NCI-H2081 (cell line): ENCODE measurements around the gene GDF15.
A peak's percentile ranks its signal among the peaks of the same experiment; 100 is the strongest.
"Not testable (repeated sequence)": the region's sequence is repeated elsewhere in the genome, so short reads cannot be mapped to it uniquely, and the experiment has no call there.

Experiments used
- DNase-seq, 2 experiments: peaks; one replicate each; lab custom pipeline; 2025; lab: John Stamatoyannopoulos, UW

The GDF15 gene

GRCh38 chr19:18392417-18392816 is 6.5 kb downstream of the GDF15 start:
- no peak for DNase-seq

GRCh38 chr19:18392926-18393325 is 7.0 kb downstream of the GDF15 start:
- DNase-seq, result no peak

GRCh38 chr19:18393836-18394235 is 7.9 kb downstream of the GDF15 start:
- DNase-seq, result no peak

- no peak for DNase-seq
These were observed 10.7 kb downstream of the GDF15 start for GRCh38 chr19:18396471-18397241.

- DNase-seq, result no peak
These were observed 11.6 kb downstream of the GDF15 start, which contains the start of gene LRRC25 for GRCh38 chr19:18397242-18398202. LRRC25 (minus strand) TSS chr19:18397622; CDS start chr19:18396963, 659 bp downstream.

- peak in 1 of 2 experiments; percentile 5 for DNase-seq
These were observed 13.1 kb downstream of the GDF15 start for GRCh38 chr19:18399008-18399407.

GRCh38 chr19:18401580-18402112 is 15.7 kb downstream of the GDF15 start:
- no peak for DNase-seq

- not testable (repeated sequence) for DNase-seq
These were observed 16.7 kb downstream of the GDF15 start for GRCh38 chr19:18402455-18403248.

- not testable (repeated sequence) for DNase-seq
These were observed 19.8 kb downstream of the GDF15 start for GRCh38 chr19:18405754-18406153.

GRCh38 chr19:18406749-18407148 is 20.8 kb downstream of the GDF15 start:
- no peak for DNase-seq

- no peak for DNase-seq
These were observed 22.1 kb downstream of the GDF15 start for GRCh38 chr19:18408053-18408476.

- DNase-seq, result no peak
These were observed 26.8 kb downstream of the GDF15 start for GRCh38 chr19:18412610-18413239.

GRCh38 chr19:18414504-18415177 is 28.7 kb downstream of the GDF15 start:
- peak in 1 of 2 experiments; percentile 13 for DNase-seq

- peak; percentile 68 to 87 for DNase-seq
These were observed 29.4 kb downstream of the GDF15 start for GRCh38 chr19:18415178-18415867.

- DNase-seq, result peak; percentile 84
These were observed 30.9 kb downstream of the GDF15 start for GRCh38 chr19:18416778-18417249.

GRCh38 chr19:18417250-18418028 is 31.5 kb downstream of the GDF15 start:
- peak; percentile 77 to 83 for DNase-seq

- DNase-seq, result no peak
These were observed 32.1 kb downstream of the GDF15 start for GRCh38 chr19:18418029-18418482.

GRCh38 chr19:18418483-18419194 is 32.7 kb downstream of the GDF15 start:
- DNase-seq, result no peak
